SU-DHL-6 (cell line): ENCODE measurements around the gene NRF1.

ENCODE experiments used
- CTCF ChIP-seq: fragments of 200-600 bp; sonication (generic); IDR thresholded peaks from one replicate; pipeline ENCODE4 v1.5.1; 2017; ENCODE audit warnings: antibody characterized with exemption, mild to moderate bottlenecking, low read length, moderate library complexity; ENCODE audit not compliant: insufficient read depth, poor library complexity, severe bottlenecking
- EZH2phosphoT487 ChIP-seq: fragments of 200-600 bp; sonication (generic), shearing (Covaris generic); conservative IDR thresholded peaks from 2 replicates; pipeline ENCODE4 v1.6.1; 2018; ENCODE audit warnings: mild to moderate bottlenecking, antibody characterized with exemption, low read length, moderate library complexity, mixed read lengths

- TF ChIP-seq CTCF (no peak), EZH2phosphoT487 (no peak)
Observed at GRCh38 chr7:129746857-129747529, 135.5 kb downstream of the NRF1 start.
